Activated CD8-positive, alpha-beta memory T cell treated with anti-CD3 and anti-CD28 coated beads, Interleukin-2, amount 10 ng/mL, durations not matched to agents 7 days and 5 days (primary cell): ENCODE data around the gene RAI1. TPM values are rescaled to one million over a fixed set of nuclear protein-coding genes. Genes with fewer than 3 reads are reported as not detected.

ENCODE experiments used
- ATAC-seq: fragments of 150-1000 bp; cut with Tn5 transposase; one replicate; pipeline ENCODE4 v1.10.0; 2021; ENCODE audit warnings: moderate library complexity
- CTCF ChIA-PET: fragments of 350-600 bp; sonication (Branson Sonifier 250); formaldehyde crosslinking; loops from one replicate; lab custom pipeline; 2021; ENCODE audit warnings: antibody characterized with exemption; lab: Charles Lee
- DNase-seq: peaks from one replicate; pipeline ENCODE4 v3.0.0-alpha.2; 2020
- H3K27ac Mint-ChIP-seq: one replicate; pipeline ENCODE4 v1.8.0; 2021; ENCODE audit warnings: mild to moderate bottlenecking, mixed read lengths
- H3K27me3 Mint-ChIP-seq: one replicate; pipeline ENCODE4 v1.8.0; 2021; ENCODE audit warnings: mixed read lengths
- H3K36me3 Mint-ChIP-seq: one replicate; pipeline ENCODE4 v1.8.0; 2021; ENCODE audit warnings: mild to moderate bottlenecking, mixed read lengths
- H3K4me1 Mint-ChIP-seq: one replicate; pipeline ENCODE4 v1.8.0; 2021; ENCODE audit warnings: mixed read lengths
- H3K4me3 Mint-ChIP-seq: one replicate; pipeline ENCODE4 v1.8.0; 2021; ENCODE audit warnings: mild to moderate bottlenecking, moderate library complexity, mixed read lengths
- H3K9me3 Mint-ChIP-seq: one replicate; pipeline ENCODE4 v1.8.0; 2022; ENCODE audit warnings: low read depth, mixed read lengths
- total RNA-seq, 2 experiments: library from RNA; stranded (reverse); gene quantifications; one replicate each; pipeline ENCODE4 v1.2.3, GENCODE V29; 2021

The RAI1 gene
- total RNA-seq, 2 experiments from 2014 or later: 17.4 to 24.4 TPM

DNA sequence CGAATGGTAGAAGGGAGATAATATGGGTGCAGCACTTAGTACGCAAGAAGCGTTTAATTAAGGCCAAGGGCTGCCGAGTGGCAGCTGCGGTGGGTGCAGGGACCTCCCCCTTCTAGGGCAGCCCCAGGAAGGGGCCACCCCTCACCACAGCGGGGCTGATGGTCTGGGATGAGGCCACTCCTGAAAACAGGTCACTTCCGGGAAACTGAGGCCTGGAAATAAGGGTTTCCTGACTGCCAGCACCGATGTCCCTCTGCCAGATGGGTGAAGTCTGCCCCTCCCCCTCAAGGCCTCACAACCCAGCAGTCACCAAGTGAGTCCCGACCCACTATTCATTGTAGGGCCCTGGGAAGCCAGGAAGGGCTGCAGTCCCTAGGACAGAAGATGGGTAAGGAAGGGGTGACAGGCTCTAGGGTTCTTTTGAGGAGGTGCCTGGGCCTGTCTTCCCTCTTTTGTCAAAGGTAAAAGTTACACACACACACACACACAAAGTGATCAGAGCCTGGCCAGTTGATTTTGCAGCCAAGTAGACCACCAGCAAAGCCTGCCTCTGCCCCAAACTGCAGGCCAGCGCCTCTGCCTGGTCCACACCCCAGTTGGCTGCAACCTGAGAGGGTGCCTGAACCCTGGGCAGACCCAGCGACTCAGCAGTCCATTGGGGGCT lies 143.0 kb downstream of the RAI1 start:
- peak; percentile 65 for DNase-seq
- H3K27ac Mint-ChIP-seq: peak overlapping the region; percentile 92
- CTCF ChIA-PET: interaction anchor here (0.9 to 4.8 kb wide), 5 partner anchors 10 to 38 kb away, joined by 3 to 47 read pairs (median 3); no protein-coding TSS in a partner anchor
- H3K4me3 Mint-ChIP-seq: peak overlapping the region; percentile 73
- ATAC-seq: peak; percentile 3
- no peaks in the 10 kb centered on the region for H3K27me3 Mint-ChIP-seq
- H3K9me3 Mint-ChIP-seq: no peaks in the 10 kb centered on the region
- H3K36me3 Mint-ChIP-seq: peaks cover 18% of the 10 kb centered on the region
- peaks cover 84% of the 10 kb centered on the region for H3K4me1 Mint-ChIP-seq

DNA sequence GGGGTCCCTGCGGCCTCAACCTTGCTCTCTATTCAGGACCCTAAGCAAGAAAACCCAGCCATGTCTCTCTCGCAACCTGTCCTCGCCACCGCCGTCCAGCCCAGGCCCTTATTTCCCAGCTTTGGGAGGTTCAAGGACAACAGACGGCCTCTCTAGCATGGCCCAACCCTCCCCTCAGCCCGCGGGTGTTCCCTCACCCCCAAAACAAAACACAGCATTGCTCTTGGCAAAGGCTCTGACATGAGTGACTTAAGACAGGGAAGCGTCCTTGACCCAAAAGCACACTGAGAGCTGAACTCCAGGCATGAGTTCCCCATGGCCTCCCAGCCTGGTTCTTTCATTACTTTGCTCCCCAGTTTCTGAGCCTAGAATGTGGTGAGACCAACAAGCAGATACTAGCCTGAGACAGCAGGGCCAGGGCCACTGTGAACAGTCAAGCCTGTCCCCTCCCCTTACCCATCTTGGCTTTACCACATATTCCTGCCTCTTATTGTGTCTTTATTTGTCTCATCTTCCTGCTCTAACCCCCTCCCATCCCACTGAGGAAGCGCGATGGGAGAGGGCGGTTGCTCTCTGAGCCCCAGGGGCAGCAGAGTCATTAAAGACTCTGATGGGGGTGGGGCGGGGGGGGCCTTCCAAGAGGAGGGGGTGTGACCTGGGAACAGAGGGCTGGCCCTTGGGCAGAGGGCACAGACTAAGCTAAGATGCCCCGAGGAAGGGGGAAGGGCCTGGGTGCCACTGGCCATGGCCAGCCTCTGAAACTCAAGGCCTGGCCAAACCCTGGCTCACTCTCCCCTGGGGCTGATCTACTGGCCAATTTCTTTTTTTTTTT lies 143.7 kb downstream of the RAI1 start:
- H3K27me3 Mint-ChIP-seq: no peaks in the 10 kb centered on the region
- H3K4me3 Mint-ChIP-seq: peak overlapping the region; percentile 73
- DNase-seq (no peak), ATAC-seq (no peak)
- H3K9me3 Mint-ChIP-seq: no peaks in the 10 kb centered on the region
- peaks cover 78% of the 10 kb centered on the region for H3K4me1 Mint-ChIP-seq
- CTCF ChIA-PET: interaction anchor here (0.7 to 3.7 kb wide), 6 partner anchors 10 to 144 kb away, joined by 3 to 34 read pairs (median 4); partner anchors contain the start of gene SREBF1
- H3K27ac Mint-ChIP-seq: peak overlapping the region; percentile 92
- H3K36me3 Mint-ChIP-seq: peaks cover 12% of the 10 kb centered on the region

DNA sequence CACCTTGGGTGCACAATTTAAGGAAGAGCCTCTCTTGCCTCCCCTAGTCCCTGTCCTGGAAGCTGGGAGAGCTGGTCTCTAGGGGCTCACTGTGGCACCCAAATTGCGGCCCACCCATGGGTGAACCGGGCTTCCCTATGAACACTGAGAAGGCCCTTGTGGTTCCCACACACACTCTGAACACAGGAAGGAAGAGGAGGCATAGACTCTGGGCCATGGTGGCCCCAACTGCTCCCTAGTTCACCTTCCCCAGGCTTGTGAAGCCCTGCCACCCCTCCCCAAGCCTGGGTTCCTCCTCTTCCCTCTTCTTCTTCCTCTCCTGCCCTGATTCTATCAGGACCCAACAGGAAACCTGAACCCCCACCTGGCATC lies 145.1 kb downstream of the RAI1 start:
- Mint-ChIP-seq H3K36me3 (peaks cover 7% of the 10 kb centered on the region), H3K4me1 (peaks cover 69% of the 10 kb centered on the region), H3K4me3 (no peak overlapping the region), H3K27me3 (no peaks in the 10 kb centered on the region), H3K27ac (peak overlapping the region; percentile 92), H3K9me3 (no peaks in the 10 kb centered on the region)
- DNase-seq (no peak), ATAC-seq (no peak)
- CTCF ChIA-PET: interaction anchor here (0.8 to 3.7 kb wide), 4 partner anchors 9 to 25 kb away, joined by 3 to 34 read pairs (median 4); partner anchors contain the start of gene SREBF1

DNA sequence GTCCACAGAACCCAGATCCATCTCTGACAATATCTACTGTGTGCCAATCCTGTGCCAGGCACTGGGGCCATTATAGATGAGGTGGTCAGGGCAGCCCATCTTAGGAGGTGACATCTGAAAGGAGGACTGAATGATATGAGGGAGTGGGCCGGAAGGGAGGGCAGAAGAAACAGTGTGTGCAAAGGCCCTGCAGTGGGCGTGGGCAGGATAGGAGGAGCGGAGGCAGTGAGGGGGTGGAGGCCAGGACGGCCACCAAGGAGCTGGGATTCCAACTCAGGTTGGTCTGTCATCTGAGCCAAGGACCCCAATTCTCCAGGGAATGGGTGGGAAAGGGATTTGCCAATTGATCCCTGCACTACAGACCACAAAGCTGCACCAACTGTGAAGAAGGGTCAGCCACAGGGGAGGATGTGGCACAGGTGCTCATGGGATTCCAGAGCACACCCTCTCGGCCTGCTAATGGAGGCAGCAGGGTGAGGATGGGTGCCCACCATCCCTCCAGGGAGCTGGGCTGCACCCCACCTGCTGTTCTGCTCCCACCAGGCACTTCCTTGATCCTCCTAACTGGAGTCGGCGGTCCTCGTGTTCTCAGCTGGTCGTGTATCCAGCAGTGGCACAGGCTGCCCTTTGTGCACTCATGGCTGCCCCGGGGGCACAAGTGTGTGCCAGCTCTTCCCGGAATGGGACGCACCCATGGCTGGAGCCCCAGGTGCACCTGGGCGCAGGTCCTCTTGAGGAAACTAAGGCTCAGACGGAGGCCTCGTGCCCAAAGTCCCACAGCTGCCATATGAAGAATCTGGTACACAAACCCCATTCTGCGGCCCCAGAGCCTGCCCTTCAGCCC lies 145.9 kb downstream of the RAI1 start:
- ATAC-seq: no peak
- Mint-ChIP-seq H3K36me3 (peaks cover 7% of the 10 kb centered on the region), H3K9me3 (no peaks in the 10 kb centered on the region), H3K27ac (peak overlapping the region; percentile 92), H3K4me1 (peaks cover 64% of the 10 kb centered on the region), H3K27me3 (no peaks in the 10 kb centered on the region), H3K4me3 (no peak overlapping the region)
- DNase-seq: no peak
- CTCF ChIA-PET: interaction anchor here (1.0 to 3.7 kb wide), 4 partner anchors 8 to 18 kb away, joined by 3 to 34 read pairs (median 4); partner anchors contain the start of gene SREBF1

DNA sequence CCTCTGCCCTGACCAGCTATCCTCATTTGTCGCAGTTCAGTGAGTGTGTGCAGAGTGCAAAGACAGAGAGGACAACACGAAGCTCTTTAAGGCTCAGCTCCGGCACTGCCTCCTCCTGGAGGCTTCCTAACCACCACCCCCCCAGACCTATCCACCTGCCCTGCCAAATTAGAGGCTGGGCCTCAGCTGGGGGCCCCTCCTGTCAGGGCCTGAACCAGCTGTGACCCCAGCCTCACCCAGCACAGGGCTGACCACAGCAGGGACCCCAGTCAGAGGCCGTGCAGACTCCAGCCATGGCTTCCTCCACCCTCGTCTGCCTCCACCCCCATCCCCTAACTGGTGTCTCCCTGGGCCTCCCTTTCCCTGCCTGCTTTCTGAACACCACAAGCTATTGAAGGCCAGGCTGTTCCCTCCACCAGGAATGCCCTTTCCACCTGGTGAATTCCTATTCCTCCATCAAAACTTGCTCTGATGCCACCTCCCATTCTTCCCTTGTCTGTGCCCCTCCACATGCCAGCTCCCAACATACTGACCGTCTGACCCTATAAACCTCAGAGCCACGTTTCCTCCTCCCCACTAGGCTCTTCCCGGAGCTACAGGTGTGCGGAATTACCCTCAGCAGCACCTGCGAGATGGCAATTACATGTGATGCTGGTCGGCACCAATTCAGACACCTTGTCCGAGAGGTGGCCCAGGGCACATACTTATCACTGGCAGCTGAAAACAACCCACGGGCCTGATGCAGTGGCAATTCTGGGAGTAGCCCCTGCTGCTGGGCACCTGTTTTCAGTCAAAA lies 146.8 kb downstream of the RAI1 start:
- CTCF ChIA-PET: interaction anchor here (1.1 to 3.7 kb wide), 2 partner anchors 7 to 19 kb away, joined by 3 to 34 read pairs; partner anchors contain the start of gene SREBF1
- Mint-ChIP-seq H3K27ac (no peak overlapping the region), H3K9me3 (no peaks in the 10 kb centered on the region), H3K27me3 (no peaks in the 10 kb centered on the region), H3K36me3 (peaks cover 10% of the 10 kb centered on the region), H3K4me1 (peaks cover 58% of the 10 kb centered on the region), H3K4me3 (no peak overlapping the region)
- ATAC-seq: no peak
- DNase-seq: no peak

DNA sequence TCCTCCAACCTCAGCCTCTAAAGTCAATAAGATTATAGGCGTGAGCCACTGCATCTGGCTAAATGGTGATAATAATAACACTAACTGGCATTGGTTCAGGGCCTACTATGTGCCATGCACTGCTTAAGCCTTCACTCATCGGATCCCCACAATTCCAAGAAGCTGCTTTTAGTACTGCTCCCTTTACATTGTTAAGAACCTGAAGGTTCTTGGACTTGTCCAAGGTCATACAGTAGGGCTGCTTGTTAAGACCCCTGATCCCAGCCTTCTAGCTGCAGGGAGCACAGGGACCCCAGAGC lies 149.0 kb downstream of the RAI1 start:
- ATAC-seq (no peak), DNase-seq (no peak)
- no peak overlapping the region for H3K27ac Mint-ChIP-seq
- peaks cover 14% of the 10 kb centered on the region for H3K36me3 Mint-ChIP-seq
- no peaks in the 10 kb centered on the region for H3K27me3 Mint-ChIP-seq
- peaks cover 62% of the 10 kb centered on the region for H3K4me1 Mint-ChIP-seq
- H3K4me3 Mint-ChIP-seq: no peak overlapping the region
- H3K9me3 Mint-ChIP-seq: no peaks in the 10 kb centered on the region
- CTCF ChIA-PET: interaction anchor here (0.8 kb wide), 1 partner anchor 9 kb away, joined by 4 read pairs; no protein-coding TSS in a partner anchor

DNA sequence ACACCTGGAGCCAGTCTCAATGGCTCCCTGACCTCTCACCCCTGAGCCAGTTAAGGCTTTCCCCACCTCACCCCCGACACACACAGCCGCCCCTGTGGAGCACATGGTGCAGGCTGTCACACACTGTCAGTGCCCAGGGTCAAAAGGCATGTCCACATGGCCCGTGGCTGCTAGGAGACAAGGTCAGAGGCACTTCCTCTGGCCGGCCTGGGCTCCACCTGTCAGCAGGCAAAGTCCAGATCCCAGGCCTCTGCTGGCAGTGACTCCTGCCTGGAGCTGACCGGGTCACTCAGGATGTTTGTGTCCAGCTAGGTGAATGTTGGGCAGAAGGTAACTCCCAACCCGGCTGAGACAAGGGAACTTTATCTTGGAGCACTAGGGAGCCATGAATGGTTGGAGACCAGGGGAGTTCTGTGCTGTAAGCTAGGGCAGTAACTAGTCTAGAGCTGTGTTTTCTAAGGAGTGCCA lies 149.5 kb downstream of the RAI1 start:
- peak overlapping the region; percentile 2 for H3K27ac Mint-ChIP-seq
- ATAC-seq (no peak), DNase-seq (no peak)
- CTCF ChIA-PET: interaction anchor here (0.8 kb wide), 1 partner anchor 10 kb away, joined by 4 read pairs; no protein-coding TSS in a partner anchor
- peaks cover 63% of the 10 kb centered on the region for H3K4me1 Mint-ChIP-seq
- peaks cover 15% of the 10 kb centered on the region for H3K36me3 Mint-ChIP-seq
- no peak overlapping the region for H3K4me3 Mint-ChIP-seq
- H3K9me3 Mint-ChIP-seq: no peaks in the 10 kb centered on the region
- no peaks in the 10 kb centered on the region for H3K27me3 Mint-ChIP-seq

DNA sequence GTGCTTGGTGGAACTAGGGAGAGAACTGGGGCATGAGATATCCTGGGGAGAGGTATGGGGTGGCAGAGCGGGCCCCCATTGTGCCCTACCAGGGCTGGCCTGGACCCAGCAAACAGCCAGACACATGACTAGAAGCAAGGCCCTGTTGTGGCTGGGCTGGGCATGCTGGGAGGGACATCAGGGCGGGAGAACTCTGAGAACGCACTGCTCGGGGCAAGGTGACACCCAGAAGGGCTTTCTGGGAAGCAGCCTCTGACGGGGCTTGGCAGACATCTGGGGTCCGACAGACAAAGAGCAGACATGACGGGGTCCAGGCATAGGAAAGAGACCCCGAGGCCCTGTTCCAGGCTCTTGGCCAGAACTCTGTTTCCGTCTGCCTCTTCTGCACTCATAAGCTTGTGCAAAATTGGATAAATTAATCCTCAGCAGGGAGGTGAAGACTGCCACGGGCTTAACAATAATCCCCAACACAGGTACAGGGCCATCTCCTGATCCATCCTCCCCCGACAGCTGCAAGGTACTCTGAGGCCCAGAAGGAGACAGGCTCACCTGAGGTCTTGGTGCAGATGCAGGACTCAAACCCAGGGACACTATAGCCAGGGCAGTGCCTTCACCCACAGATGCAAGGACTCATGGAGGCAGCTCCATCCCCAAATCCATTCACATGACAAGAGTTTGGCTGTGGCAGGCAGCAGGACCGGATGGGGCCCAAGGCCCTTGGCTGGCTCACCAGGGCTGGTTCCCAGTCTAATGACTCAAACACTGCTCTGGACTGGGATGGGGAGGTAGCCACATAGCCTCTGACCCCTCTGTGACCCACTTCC lies 150.2 kb downstream of the RAI1 start:
- no peaks in the 10 kb centered on the region for H3K9me3 Mint-ChIP-seq
- H3K27ac Mint-ChIP-seq: peak overlapping the region; percentile 2
- H3K4me3 Mint-ChIP-seq: no peak overlapping the region
- H3K4me1 Mint-ChIP-seq: peaks cover 60% of the 10 kb centered on the region
- CTCF ChIA-PET: interaction anchor here (0.8 to 1.0 kb wide), 2 partner anchors 9 to 10 kb away, joined by 3 to 4 read pairs; no protein-coding TSS in a partner anchor
- DNase-seq (no peak), ATAC-seq (no peak)
- no peaks in the 10 kb centered on the region for H3K27me3 Mint-ChIP-seq
- H3K36me3 Mint-ChIP-seq: peaks cover 16% of the 10 kb centered on the region

DNA sequence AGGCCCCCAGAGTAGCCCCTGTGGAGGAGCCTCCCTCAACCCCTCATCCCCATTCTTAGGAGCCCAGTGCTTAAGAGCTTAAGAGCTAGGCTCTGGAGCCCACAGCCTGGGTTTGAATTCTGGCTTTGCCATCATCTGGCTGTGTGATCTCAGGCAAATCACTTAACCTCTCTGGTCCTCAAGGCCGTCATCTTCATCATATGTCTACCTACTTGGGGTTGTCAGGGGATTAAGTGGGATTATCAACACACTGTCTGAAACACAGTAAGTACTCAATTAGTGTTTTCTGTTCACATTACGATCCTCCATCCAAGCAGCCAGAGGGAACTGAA lies 150.7 kb downstream of the RAI1 start:
- ATAC-seq: no peak
- CTCF ChIA-PET: interaction anchor here (1.0 kb wide), 1 partner anchor 9 kb away, joined by 3 read pairs; no protein-coding TSS in a partner anchor
- peaks cover 14% of the 10 kb centered on the region for H3K36me3 Mint-ChIP-seq
- no peak overlapping the region for H3K27ac Mint-ChIP-seq
- H3K4me3 Mint-ChIP-seq: no peak overlapping the region
- H3K9me3 Mint-ChIP-seq: no peaks in the 10 kb centered on the region
- H3K27me3 Mint-ChIP-seq: no peaks in the 10 kb centered on the region
- no peak for DNase-seq
- peaks cover 55% of the 10 kb centered on the region for H3K4me1 Mint-ChIP-seq

DNA sequence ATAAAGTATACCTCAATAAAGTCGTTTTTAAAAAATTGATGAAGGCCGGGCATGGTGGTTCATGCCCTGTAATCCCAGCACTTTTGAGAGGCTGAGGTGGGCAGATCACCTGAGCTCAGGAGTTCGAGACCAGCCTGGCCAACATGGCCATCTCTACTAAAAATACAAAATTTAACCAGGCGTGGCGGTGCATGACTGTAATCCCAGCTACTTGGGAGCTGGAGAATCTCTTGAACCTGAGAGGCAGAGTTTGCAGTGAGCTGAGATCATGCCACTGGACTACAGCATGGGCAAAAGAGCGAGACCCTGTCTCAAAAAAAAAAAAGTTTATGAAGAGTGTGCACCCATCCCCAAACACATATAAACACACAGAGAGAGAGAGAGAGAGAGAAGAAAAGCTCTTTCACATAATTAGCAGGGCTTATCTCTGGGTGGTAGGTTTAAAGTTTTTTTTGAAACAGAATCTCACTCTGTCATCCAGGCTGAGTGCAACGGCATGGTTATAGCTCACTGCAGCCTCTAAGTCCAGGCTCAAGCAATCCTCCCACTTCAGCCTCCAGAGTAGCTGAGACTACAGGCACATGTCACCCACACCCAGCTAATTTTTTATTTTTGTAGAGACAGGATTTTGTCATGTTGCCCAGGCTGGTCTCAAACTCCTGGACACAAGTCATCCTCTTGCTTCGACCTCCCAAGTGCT lies 152.6 kb downstream of the RAI1 start:
- no peak for DNase-seq
- Mint-ChIP-seq H3K36me3 (peaks cover 13% of the 10 kb centered on the region), H3K4me3 (peak overlapping the region; percentile 85), H3K4me1 (peaks cover 61% of the 10 kb centered on the region), H3K27me3 (no peaks in the 10 kb centered on the region), H3K9me3 (no peaks in the 10 kb centered on the region), H3K27ac (peak overlapping the region; percentile 95)
- CTCF ChIA-PET: interaction anchor here (0.9 to 4.2 kb wide), 8 partner anchors 7 to 153 kb away, joined by 3 to 34 read pairs (median 4); no protein-coding TSS in a partner anchor
- no peak for ATAC-seq

DNA sequence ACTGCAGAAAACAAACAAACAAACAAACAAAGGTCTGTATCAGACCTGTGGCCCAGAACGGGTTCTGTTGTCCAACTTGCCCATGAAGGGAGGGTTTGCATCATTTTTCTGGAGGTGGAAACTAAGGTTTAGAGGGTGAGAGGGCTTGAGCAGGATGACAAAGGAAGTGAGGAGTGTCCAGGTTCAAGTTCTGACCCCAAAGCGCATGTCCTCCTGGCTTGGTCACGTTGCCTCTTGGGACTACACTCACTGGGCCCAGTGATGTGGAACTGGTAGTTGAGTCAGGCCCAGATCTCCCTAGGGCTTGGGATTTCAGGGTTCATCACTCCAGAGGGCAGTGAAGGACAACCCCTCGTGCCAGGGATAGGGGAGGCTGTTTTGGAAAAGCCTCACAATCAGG lies 153.7 kb downstream of the RAI1 start:
- peaks cover 68% of the 10 kb centered on the region for H3K4me1 Mint-ChIP-seq
- ATAC-seq (no peak), DNase-seq (no peak)
- H3K36me3 Mint-ChIP-seq: peaks cover 13% of the 10 kb centered on the region
- peak overlapping the region; percentile 85 for H3K4me3 Mint-ChIP-seq
- peak overlapping the region; percentile 95 for H3K27ac Mint-ChIP-seq
- CTCF ChIA-PET: interaction anchor here (0.9 to 4.2 kb wide), 6 partner anchors 8 to 154 kb away, joined by 3 to 34 read pairs (median 4); no protein-coding TSS in a partner anchor
- H3K9me3 Mint-ChIP-seq: no peaks in the 10 kb centered on the region
- H3K27me3 Mint-ChIP-seq: no peaks in the 10 kb centered on the region
